HG03175 (cell line): ENCODE results near the gene SETD1B.

ENCODE experiments used
- ATAC-seq: cut with Tn5 transposase; IDR thresholded peaks from one replicate; pipeline ENCODE4 v1.9.1; 2021; ENCODE audit warnings: mild to moderate bottlenecking, moderate library complexity; ENCODE audit not compliant: unreplicated experiment

Gene SETD1B

DNA sequence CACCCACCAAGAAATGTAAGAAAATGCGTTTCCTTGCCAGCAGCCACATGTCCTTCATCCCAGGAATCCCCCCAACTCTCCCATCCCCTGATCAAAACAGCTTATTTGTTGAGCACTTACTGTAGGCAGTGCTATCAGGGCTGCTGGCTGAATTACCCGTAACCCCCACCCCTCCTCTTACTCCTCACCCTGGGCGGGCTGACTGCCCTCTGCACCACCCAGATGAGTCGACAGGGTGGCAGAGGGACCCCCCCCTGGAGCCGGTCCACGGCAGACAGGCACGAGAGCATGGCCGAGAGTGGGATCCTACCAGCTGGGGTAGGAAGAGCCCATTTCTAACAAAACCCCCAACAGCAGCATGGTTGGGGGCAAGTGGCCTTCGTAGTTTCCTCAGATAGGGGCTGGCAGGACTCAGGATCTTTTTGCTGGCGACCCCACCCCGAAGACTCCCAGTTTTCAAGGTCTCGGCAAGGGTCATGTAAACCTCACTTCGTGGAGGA, 9.2 kb upstream of the SETD1B start:
- ATAC-seq, result peak; percentile 4

DNA sequence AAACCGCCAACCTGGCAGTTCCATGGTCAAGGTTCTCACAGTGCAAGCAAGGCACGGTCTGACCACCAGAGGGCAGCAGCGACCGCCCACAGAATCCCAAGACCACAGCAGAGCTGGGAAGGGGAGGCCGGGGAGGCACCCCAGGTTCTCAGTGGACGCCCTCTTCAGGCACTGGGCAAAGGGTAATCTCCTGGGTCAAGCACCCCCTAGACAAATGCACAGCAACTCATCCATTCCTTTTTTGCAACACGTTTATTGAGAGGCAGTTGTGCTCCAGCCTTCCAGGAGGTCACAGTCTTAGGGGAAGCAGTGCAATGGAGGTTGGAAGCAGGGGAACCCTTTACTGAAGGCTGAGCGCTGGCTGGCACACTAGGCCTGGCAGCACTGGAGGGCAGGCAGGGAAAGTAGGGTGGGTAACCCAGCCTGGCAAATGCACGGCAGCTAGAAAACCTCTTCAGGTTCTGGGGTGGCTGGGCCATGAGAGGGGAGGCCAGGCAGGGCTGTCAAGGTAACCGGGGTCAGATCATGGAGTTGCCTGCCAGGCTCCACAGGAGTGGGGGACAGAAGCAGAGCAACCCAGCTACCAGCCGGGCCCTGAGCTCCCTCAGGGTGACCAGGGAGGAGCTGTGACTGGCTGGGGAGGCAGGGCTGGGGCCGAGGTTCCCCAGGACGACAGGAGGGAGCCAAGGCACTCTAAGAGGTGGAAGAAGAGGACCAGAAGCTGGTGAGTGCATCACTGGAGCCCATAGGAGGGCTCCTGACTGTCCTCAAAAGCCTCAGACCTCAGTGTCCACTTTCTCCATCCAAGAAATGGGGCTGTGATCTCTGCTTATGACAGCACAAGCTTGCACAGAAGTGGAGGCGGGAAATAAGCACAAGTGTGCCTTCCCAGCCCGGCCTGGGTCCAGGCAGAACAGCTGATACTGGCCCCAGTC, 8.5 kb upstream of the SETD1B start:
- no peak for ATAC-seq

DNA sequence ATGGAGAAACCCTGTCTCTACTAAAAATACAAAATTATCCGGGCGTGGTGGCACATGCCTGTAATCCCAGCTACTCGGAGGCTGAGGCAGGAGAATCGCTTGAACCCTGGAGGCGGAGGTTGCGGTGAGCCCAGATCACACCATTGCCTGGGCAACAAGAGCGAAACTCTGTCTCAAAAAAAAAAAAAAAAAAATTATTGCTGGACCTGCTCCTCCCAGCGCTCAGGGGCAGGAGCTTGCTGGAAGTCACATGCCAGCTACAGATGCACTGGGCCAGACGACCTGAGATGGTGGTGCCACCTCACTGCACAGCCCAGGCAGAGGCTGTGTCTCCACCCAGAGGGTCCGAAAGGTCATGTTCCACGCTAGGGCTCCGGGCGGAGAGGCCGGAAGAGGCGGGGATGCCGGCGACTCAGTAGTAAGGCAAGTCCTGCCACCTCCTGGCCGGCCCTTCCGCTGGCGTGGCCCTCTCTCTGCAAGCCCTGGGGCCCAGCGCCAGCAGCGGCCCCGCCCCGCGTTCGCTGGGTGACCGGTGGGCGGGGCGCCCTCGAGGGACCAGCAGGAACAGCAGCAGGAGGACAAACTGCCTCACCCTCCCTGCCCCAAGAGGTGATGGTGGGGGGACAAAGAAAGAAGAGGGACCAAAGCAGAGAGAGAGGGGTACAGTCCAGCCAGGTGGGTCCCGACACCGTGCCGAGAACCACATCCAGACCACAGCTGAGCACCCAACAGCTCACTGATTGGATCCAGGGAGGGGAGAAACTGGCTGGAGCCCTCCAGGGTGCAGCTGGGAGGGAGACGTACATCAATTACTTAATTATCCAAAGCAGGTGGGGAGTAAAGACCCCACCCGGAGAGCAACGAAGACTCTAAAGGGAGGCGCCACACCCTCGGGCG, 6.7 kb upstream of the SETD1B start:
- no peak for ATAC-seq

DNA sequence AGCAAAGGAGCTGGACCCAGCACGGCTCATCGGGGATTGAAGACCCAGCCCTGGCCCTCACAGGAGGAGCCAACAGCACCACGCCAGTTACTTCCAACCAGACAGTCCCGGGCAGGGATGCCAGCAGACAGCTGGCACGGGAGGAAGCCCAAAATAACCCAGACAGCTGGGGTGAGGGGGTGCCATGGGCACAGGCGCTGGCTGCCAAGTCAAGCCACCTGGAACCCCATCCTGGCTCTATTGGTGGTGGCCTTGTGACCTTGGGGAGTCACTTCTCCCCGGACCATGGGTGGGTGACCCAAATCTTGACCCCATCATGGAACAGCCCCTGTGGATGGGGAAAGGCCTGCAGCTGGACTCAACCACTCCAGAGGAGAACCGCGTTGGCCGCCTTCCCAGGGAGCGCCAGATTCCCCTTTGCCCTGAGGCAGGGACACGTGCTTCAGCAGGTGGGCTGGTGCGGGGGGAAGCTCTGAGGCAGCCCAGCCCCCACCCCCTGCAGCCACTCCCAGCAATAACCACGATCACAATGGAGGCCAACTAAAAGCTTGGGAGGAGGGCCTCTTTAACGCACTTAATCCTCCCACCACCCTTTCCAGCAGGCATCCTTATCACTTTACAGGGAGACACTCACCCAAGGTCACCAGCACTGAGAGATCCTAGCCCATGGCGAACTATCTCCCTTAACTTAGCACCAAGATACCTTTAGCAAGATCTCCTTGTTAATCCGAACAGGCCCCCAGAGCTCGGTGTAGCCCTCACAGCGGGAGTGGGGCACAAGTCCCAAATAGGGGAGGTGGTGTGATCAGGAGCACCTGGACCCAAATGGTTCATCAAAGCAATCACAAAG, 5.6 kb upstream of the SETD1B start:
- no peak for ATAC-seq

DNA sequence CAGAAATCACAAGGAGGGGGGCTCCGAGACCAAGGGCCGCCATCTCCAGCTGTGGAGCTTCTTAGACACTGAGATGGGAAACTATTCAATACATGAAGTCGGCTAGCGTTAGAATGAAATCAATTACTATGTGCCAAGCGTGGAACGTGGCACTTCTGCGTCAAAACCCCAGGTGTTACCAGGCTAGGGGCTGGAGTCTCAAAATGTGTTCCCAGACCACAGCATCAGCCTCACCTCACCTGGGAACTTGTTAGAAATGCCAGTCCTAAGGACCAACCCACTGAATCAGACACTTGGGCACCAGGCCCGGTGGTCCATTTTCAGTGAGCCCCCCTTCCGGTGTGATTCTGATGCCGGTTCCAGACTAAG, 5.0 kb upstream of the SETD1B start:
- no peak for ATAC-seq

DNA sequence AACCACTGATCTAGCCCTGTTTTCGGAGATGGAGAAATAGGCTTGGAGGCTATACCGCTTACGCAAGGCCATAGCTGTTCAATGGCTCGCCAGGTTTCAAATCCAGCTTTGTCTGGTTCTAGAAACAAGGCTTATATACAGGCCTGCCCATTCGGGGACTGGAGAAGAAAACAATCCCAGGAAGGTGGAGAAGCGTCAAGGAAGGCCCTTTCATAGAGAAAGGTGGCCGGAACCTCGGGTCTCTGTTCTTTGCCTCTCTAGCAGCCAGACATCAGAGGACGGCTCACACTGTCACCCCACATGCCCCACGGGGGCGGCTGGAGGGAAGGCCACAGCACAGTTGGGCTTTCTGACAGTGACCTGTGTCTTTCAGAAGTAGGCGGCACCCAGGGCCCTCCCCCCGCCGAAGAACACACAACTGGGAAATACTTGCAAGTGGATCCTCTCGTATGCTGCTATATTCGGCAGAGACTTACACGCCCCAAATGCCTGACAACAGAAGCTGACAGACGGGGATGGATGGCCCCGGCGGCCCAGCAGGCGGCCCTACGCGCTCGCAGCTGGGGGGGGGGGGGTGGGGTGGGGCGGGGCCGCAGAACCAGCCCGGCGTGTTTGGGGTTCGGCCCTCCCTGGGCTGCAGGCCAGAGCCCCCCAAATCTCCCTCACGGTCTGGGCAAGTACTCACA, 4.5 kb upstream of the SETD1B start:
- no peak for ATAC-seq

DNA sequence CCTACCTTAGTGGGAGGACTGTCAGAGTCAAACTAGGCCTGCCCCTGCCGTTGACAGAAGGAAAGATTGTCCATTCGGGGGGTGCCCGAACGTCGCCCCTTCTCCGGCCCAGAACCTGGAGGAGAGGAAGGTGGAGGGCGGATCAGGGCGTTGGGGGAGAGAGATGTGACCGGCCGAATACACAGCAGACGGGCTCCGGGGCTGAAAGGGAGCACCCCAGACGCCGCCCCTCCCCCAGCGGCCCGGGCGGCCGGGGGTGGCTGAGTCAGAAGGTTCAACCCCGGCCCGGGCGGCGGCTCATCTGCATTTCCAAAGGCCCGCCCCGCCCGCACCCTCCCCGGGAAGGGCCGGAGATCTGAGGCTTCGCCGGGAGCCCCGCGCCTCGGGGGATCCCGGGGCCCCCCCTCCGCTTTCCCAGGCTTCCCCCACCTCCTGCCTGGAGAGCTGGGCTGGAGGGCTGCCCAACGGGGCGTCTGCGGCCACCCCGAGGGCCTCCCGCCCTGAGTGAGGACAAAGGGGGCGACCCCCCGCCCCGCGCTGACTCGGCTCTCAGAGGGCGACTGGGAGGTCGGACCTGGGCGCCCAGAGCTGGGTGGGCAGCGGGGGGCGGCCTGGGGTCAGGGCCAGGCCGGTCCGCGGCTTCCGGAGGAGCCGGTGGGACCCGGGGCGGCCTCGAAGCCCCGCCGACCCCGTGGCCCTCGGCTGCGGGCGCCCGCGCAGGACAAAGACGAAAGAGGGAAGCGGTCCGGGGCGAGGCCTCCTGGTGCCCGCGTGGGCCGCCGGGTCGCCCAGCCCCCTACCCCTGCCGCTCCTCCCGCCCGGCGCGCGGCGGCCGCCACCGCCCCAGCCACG, 3.7 kb upstream of the SETD1B start:
- ATAC-seq, result no peak

DNA sequence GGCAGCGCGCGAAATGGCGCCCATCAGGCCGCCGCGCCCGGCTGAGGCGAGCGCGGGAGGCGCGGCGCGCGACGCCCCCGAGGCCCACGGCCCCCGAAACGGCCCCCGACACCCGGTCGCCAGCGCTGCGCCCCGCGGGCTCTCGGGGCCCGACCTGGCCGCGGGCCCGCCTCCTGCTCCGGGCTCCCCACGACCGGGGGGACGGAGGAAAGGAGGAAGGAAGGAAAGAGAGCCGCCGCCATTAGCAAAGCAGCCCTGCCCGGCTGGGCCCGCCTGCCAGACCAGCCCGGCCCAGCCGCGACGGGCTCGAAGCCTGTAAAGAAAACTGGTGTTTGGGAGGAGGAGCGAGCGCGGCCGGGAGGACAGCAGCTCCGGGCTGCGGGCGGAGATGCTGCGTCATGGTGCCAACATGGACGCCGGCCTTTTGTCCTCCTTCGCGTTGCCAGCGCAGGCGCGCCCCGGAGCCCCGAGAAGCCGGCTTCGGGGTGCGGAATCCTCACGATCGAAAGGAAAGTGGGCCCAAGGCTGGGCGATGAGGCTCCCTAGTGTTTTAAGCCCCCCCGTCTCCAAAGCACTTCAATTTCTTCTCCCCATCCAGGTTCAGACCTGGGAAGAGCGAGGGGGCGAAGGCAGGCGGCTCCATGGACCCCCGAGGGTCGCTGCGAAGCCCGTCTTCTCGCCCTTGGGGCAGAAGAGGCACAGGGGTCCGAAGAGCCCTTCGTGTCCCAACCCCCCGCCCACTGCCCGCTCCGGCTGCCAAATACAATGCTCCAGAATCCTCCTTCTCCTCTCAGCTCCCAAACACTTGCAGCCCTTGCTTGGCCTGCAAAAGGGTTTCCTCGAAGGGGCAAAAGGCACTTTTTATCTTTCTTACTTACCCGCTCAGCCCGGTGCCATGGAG, 2.9 kb upstream of the SETD1B start:
- ATAC-seq, result no peak

DNA sequence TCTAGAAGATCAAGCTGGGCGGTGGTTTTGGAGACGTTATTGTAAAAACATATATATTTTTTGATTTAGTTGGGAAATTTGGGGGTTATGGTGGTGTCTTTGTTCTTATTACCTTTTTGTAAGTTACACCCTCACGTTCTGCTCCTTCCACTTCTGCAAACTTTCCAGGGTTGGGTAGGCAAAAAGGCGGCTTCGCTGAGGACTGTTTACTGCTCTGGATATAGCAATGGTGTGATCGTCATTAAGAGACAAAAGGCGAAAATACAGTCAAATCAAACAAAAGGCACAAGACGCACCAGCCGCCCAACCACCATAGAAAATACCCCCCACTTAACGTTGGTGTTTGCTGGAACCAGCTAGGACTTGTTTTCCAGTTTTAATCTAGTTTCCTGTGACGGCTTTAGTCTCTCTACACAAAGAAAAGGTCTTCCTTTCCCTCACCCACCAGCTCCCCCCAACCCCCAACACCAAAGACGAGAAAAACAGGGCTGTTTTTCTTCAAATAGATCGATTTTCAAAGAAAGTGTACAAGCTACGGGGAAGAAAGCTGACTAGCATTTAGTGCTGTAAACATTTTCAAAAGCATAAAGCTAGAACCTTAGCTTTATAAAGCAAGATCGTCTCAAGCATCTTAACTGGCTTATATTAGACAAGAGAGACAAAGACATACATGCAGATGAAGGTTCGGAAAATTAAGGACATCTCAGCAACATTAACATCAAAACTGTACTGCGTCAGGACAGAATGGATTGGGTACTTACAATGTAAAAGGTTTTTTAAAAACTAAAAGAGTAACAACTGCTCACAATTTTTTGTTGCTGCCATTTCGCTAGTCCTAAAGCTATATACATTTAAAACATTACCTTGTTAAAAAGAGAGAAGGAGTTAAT, 2.0 kb upstream of the SETD1B start:
- no peak for ATAC-seq

DNA sequence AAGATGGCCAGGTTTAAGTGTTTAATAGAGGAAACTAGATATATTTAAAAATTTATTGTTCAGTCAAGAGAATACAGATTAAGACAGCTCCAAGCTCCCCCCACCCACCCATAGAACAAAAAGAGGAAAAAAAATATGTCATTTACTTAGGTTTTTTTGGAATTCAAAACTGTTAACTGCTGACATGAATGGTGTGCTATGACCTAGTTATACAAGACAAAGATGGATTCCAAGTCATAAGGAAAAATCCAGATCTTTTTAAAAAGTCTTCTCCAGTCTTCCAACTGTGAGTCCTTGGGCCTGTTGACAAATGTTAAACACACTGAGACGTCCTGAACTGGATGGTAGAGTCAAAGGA, 1.3 kb upstream of the SETD1B start:
- ATAC-seq, result no peak

DNA sequence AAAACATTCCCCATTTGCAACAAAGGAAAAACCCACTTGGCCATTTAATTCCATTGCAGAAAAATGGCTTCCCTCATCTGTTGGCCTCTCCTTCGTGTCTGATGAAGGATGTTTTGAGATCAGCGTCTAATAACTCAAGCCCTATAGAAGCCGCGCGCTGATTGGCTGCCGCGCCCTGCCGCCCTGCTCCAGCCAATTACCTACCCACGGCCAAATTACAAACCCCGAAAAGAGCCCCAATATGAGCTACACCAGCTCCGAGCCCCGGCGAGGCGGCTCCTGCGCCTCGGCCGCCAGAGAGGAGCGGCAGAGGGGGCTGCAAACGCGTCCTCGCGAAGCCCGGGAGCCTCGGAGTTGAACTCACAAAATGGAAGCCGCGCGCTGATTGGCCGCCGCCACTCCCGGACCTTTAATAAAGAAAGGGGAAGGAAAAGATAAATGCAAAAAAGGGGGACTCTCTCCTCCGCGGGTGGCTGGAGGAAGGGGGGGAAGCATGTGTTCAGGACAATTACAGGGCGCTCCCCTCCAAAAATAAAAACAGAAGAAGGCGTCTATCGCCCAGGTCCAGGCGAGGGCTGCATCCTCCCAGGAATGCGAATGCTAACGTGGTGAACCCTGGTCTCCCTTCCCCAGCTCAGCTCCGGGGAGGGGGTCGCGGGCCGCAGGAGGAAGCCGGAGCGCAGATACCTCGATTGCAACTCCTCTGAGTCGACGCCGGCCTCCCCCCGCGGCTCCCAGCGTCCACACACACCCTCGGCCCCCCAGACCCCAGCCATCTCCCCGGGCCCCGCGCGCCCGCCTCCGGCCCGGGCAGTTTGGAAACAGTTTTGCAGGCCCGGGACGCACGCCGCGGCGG, 738 bp upstream of the SETD1B start:
- ATAC-seq, result peak; percentile 50

DNA sequence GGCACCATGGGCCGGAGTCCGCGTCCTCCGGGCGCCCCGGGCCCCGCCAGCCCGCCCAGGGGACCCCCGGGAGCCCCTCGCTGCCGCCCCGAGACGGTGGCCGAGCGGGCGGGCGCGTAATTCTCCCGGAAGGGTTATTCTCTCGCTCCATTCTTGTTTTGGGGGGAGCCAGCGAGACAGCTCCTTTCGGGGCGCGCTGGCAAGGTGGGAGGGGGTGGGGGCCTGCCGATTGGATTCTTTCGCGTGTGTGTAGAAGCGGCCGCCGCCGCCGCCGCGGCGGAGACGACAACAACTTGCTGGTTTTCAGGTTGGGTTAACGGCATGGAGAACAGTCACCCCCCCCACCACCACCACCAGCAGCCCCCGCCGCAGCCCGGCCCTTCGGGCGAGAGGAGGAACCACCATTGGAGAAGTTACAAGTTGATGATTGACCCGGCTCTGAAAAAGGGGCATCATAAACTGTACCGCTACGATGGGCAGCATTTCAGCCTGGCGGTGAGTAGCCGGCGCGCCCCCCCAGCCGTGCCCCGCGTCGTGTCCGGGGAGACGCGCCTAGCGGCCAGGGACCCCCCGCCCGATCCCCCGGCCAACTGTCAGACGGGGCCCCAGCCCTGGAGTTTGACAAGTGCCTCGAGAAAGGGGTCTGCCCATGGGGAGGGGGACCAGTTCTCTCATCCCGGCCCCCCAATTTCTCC, 755 bp downstream of the SETD1B start:
- ATAC-seq, result no peak

DNA sequence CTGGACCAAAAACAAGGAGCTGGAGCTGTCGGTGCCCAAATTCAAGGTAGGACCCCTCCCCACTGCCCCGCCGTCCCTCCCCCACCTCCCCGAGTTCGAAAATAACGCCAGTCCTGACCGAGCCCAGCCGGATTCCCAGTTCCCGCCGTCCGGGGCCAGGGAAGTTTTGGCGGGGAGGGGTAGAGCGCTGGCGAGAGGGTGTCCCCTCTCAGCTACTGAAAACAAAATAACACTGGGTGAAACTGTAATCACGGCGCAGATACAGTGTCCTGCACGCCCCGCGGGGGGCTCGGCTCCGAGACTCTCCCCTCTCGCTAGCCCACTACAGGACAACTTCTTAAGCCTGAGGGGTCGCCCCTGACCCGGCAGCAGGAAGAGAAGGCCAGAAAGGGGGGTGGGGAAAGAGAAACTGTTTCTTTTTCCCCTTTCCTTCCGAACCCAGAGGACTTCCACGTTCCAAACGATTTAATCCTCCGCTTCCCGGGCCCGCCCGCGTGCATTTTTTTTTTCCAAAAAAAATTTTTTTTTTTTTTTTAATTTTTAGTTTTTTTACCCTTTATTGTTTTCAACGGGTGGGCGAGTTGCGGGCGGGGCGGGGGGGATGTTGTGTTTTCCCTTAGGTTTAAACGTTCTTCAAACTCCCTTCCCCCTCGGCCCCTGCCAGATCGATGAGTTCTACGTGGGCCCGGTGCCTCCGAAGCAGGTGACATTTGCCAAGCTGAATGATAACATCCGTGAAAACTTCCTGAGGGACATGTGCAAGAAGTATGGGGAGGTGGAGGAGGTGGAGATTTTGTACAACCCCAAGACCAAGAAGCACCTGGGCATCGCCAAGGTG, 1.6 kb downstream of the SETD1B start:
- no peak for ATAC-seq

DNA sequence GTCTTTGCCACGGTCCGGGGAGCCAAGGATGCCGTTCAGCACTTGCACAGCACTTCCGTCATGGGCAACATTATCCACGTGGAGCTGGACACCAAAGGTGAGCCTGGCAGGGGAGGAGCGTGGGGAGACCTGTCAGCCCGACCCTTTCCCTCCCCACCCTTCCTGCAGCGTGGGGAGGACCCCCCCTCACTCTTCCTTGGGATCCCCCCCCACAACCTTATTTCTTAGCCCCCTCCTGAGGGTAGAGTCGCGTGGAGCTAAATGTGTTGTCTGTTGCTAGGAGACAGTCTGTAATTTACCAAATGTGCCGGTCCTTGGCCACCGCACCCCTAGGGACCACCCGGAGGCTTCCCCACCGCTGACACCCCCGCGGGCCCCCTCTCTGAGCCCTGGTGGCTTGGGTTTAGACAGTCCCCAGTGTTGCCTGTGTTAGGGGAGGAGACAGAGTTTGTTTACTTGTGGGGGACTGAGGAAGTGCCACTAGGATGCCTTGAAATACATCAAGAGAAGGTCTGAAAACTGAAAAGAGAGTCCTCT, 2.3 kb downstream of the SETD1B start:
- no peak for ATAC-seq
